GM23338 (cell line): ENCODE measurements around the gene CAPN10. TPM values are rescaled to one million over a fixed set of nuclear protein-coding genes. Genes with fewer than 3 reads are reported as not detected.

Source experiments
- ATAC-seq: fragments of 200-7000 bp; cut with Tn5 transposase; 3 replicates; pipeline ENCODE4 v1.9.1; 2020
- DNase-seq: peaks from one replicate; pipeline ENCODE4 v3.0.0-alpha.2; 2015; ENCODE audit warnings: low spot score
- H2AFZ ChIP-seq: fragments of 200-600 bp; sonication (generic); 2 replicates; pipeline ENCODE4 v1.8.0; 2016; ENCODE audit warnings: antibody characterized with exemption, mild to moderate bottlenecking, moderate library complexity
- H3F3A ChIP-seq: fragments of 200-600 bp; sonication (generic); replicated peaks from 2 replicates; pipeline ENCODE4 v1.8.0; 2017; ENCODE audit warnings: antibody characterized with exemption, mixed run types, low read depth
- H3K27ac ChIP-seq: fragments of 200-600 bp; sonication (generic); 2 replicates; pipeline ENCODE4 v1.6.1; 2016; ENCODE audit warnings: low read depth
- H3K27me3 ChIP-seq: fragments of 200-600 bp; sonication (generic); 2 replicates; pipeline ENCODE4 v1.8.0; 2016; ENCODE audit warnings: mild to moderate bottlenecking, mixed run types, moderate library complexity; ENCODE audit not compliant: insufficient read depth
- H3K36me3 ChIP-seq: fragments of 200-600 bp; sonication (generic); 2 replicates; pipeline ENCODE4 v1.8.0; 2016; ENCODE audit warnings: mild to moderate bottlenecking; ENCODE audit not compliant: insufficient read depth
- H3K4me1 ChIP-seq: fragments of 200-600 bp; sonication (generic); 2 replicates; pipeline ENCODE4 v1.8.0; 2016; ENCODE audit warnings: mild to moderate bottlenecking, moderate library complexity; ENCODE audit not compliant: insufficient read depth
- H3K4me2 ChIP-seq: fragments of 200-600 bp; sonication (generic); 2 replicates; pipeline ENCODE4 v1.7.1; 2017; ENCODE audit warnings: mixed run types
- H3K4me3 ChIP-seq: fragments of 200-600 bp; sonication (generic); 2 replicates; pipeline ENCODE4 v1.6.1; 2016; ENCODE audit warnings: mixed run types
- H3K79me2 ChIP-seq: fragments of 200-600 bp; sonication (generic); replicated peaks from 2 replicates; pipeline ENCODE4 v1.8.0; 2017; ENCODE audit warnings: mild to moderate bottlenecking; ENCODE audit not compliant: insufficient read depth
- H3K9me2 ChIP-seq: fragments of 200-600 bp; sonication (generic); 2 replicates; pipeline ENCODE4 v1.8.0; 2017; ENCODE audit not compliant: insufficient read depth
- H4K20me1 ChIP-seq: fragments of 200-600 bp; sonication (generic); replicated peaks from 2 replicates; pipeline ENCODE4 v1.8.0; 2017; ENCODE audit warnings: mild to moderate bottlenecking; ENCODE audit not compliant: insufficient read depth
- H3K27ac Mint-ChIP-seq: 2 replicates; pipeline ENCODE4 v1.8.0; 2020; ENCODE audit warnings: inconsistent platforms, mild to moderate bottlenecking, moderate library complexity, mixed read lengths
- H3K27me3 Mint-ChIP-seq: 3 replicates; pipeline ENCODE4 v1.8.0; 2022; ENCODE audit warnings: low read depth, mild to moderate bottlenecking, moderate library complexity, mixed read lengths, inconsistent platforms; ENCODE audit not compliant: insufficient read depth, poor library complexity
- H3K36me3 Mint-ChIP-seq: 3 replicates; pipeline ENCODE4 v1.8.0; 2021; ENCODE audit warnings: low read depth, mild to moderate bottlenecking, inconsistent platforms, moderate library complexity, mixed read lengths
- H3K4me1 Mint-ChIP-seq: 3 replicates; pipeline ENCODE4 v1.8.0; 2020; ENCODE audit warnings: mild to moderate bottlenecking, inconsistent platforms, mixed read lengths
- H3K4me3 Mint-ChIP-seq: 3 replicates; pipeline ENCODE4 v1.8.0; 2021; ENCODE audit warnings: moderate library complexity, mild to moderate bottlenecking, inconsistent platforms, mixed read lengths
- H3K9me3 Mint-ChIP-seq: 3 replicates; pipeline ENCODE4 v1.8.0; 2020; ENCODE audit warnings: moderate library complexity, mild to moderate bottlenecking, inconsistent platforms, mixed read lengths
- CREB1 ChIP-seq: fragments of 250-450 bp; sonication (Bioruptor Pico); IDR thresholded peaks from 2 replicates; pipeline ENCODE4 v1.5.0; 2020; ENCODE audit warnings: low read depth, mild to moderate bottlenecking, moderate library complexity
- CTCF ChIP-seq, 2 experiments: fragments of 200-600 bp in 1 of 2; sonication (generic) in 1 of 2; conservative IDR thresholded peaks; 2 replicates each; pipeline versions ENCODE4 v1.5.1 to v1.6.1; 2016 to 2017; ENCODE audit warnings: antibody characterized with exemption in 2 of 2, low read depth in 2 of 2, mild to moderate bottlenecking in 2 of 2, moderate library complexity in 1 of 2
- ETS1 ChIP-seq: IDR thresholded peaks from 2 replicates; pipeline ENCODE4 v1.6.1; 2016; ENCODE audit warnings: antibody characterized with exemption
- EZH2 ChIP-seq: fragments of 200-600 bp; sonication (generic); IDR thresholded peaks from one replicate; pipeline ENCODE4 v1.8.0; 2017; ENCODE audit warnings: antibody characterized with exemption, mild to moderate bottlenecking, low read depth; ENCODE audit not compliant: unreplicated experiment
- EZH2phosphoT487 ChIP-seq: fragments of 200-600 bp; sonication (generic); IDR thresholded peaks from one replicate; pipeline ENCODE4 v1.8.1; 2018; ENCODE audit warnings: antibody characterized with exemption; ENCODE audit not compliant: unreplicated experiment
- JUNB ChIP-seq: IDR thresholded peaks from one replicate; pipeline ENCODE4 v1.6.1; 2016; ENCODE audit warnings: antibody characterized with exemption; ENCODE audit not compliant: unreplicated experiment
- NANOG ChIP-seq: IDR thresholded peaks from 2 replicates; pipeline ENCODE4 v1.6.1; 2016; ENCODE audit warnings: antibody characterized with exemption, borderline replicate concordance
- POLR2AphosphoS5 ChIP-seq: IDR thresholded peaks from 2 replicates; pipeline ENCODE4 v1.6.1; 2016; ENCODE audit warnings: antibody characterized with exemption, low read depth
- REST ChIP-seq: IDR thresholded peaks from one replicate; pipeline ENCODE4 v1.6.1; 2018; ENCODE audit warnings: antibody characterized with exemption; ENCODE audit not compliant: unreplicated experiment
- STAT1 ChIP-seq: IDR thresholded peaks from one replicate; pipeline ENCODE4 v1.6.1; 2016; ENCODE audit warnings: antibody characterized with exemption; ENCODE audit not compliant: unreplicated experiment
- ZNF114 ChIP-seq: fragments of 250-450 bp; sonication (Bioruptor Pico); IDR thresholded peaks from 2 replicates; pipeline ENCODE4 v1.5.0; 2020; ENCODE audit warnings: mild to moderate bottlenecking, moderate library complexity
- ZNF331 ChIP-seq: fragments of 250-450 bp; sonication (Bioruptor Pico); IDR thresholded peaks from 2 replicates; pipeline ENCODE4 v1.5.0; 2020; ENCODE audit warnings: low read depth, mild to moderate bottlenecking, moderate library complexity
- polyA plus RNA-seq: library from polyadenylated mRNA; unstranded; fragments of >200 nt; fragmentation: Nextera tagmentation; extraction: Ambion mirVana; gene quantifications from 2 replicates; pipeline ENCODE4 v1.2.1, GENCODE V29; 2016
- total RNA-seq: library from RNA; depleted of rRNA; stranded (reverse); fragments of >200 nt; shearing (Covaris generic); gene quantifications from 2 replicates; pipeline ENCODE4 v1.2.3, GENCODE V29; 2014
- TF ChIP-seq, protein P1 (sequence below): fragments of 250-450 bp; sonication (Bioruptor Pico); IDR thresholded peaks from 2 replicates; pipeline ENCODE4 v1.5.0; 2020; ENCODE audit warnings: mild to moderate bottlenecking, moderate library complexity

CAPN10 gene
- total and polyA plus RNA-seq, 2 experiments from 2014 or later = 30.2 to 59.8 TPM

GRCh38 chr2:240583774-240584173, 2.8 kb upstream of the CAPN10 start:
- Mint-ChIP-seq H3K27me3 (peaks cover 29% of the 10 kb centered on the region), H3K27ac (no peak overlapping the region), H3K4me1 (peaks cover 42% of the 10 kb centered on the region), H3K9me3 (no peaks in the 10 kb centered on the region), H3K36me3 (peaks cover 3% of the 10 kb centered on the region; the same call in 2 of the 3 replicates), H3K4me3 (no peak overlapping the region)
- Histone ChIP-seq H3F3A (0 out of 2 replicates have a peak, but pooled peaks cover 2% of the 10 kb centered on the region), H3K27ac (no peak overlapping the region), H3K36me3 (no peaks in the 10 kb centered on the region), H3K4me3 (no peak overlapping the region), H3K4me1 (peaks cover 20% of the 10 kb centered on the region), H3K27me3 (no peaks in the 10 kb centered on the region), H3K9me2 (no peaks in the 10 kb centered on the region), H4K20me1 (peaks cover 40% of the 10 kb centered on the region), H3K79me2 (peaks cover 68% of the 10 kb centered on the region), H3K4me2 (no peak overlapping the region), H2AFZ (no peak overlapping the region)
- TF ChIP-seq ZNF114 (CRISPR knock-in tag) = no peak
- TF ChIP-seq JUNB = no peak
- no peak for TF ChIP-seq EZH2phosphoT487
- no peak for TF ChIP-seq POLR2AphosphoS5
- TF ChIP-seq REST = no peak
- TF ChIP-seq, protein P1, sequence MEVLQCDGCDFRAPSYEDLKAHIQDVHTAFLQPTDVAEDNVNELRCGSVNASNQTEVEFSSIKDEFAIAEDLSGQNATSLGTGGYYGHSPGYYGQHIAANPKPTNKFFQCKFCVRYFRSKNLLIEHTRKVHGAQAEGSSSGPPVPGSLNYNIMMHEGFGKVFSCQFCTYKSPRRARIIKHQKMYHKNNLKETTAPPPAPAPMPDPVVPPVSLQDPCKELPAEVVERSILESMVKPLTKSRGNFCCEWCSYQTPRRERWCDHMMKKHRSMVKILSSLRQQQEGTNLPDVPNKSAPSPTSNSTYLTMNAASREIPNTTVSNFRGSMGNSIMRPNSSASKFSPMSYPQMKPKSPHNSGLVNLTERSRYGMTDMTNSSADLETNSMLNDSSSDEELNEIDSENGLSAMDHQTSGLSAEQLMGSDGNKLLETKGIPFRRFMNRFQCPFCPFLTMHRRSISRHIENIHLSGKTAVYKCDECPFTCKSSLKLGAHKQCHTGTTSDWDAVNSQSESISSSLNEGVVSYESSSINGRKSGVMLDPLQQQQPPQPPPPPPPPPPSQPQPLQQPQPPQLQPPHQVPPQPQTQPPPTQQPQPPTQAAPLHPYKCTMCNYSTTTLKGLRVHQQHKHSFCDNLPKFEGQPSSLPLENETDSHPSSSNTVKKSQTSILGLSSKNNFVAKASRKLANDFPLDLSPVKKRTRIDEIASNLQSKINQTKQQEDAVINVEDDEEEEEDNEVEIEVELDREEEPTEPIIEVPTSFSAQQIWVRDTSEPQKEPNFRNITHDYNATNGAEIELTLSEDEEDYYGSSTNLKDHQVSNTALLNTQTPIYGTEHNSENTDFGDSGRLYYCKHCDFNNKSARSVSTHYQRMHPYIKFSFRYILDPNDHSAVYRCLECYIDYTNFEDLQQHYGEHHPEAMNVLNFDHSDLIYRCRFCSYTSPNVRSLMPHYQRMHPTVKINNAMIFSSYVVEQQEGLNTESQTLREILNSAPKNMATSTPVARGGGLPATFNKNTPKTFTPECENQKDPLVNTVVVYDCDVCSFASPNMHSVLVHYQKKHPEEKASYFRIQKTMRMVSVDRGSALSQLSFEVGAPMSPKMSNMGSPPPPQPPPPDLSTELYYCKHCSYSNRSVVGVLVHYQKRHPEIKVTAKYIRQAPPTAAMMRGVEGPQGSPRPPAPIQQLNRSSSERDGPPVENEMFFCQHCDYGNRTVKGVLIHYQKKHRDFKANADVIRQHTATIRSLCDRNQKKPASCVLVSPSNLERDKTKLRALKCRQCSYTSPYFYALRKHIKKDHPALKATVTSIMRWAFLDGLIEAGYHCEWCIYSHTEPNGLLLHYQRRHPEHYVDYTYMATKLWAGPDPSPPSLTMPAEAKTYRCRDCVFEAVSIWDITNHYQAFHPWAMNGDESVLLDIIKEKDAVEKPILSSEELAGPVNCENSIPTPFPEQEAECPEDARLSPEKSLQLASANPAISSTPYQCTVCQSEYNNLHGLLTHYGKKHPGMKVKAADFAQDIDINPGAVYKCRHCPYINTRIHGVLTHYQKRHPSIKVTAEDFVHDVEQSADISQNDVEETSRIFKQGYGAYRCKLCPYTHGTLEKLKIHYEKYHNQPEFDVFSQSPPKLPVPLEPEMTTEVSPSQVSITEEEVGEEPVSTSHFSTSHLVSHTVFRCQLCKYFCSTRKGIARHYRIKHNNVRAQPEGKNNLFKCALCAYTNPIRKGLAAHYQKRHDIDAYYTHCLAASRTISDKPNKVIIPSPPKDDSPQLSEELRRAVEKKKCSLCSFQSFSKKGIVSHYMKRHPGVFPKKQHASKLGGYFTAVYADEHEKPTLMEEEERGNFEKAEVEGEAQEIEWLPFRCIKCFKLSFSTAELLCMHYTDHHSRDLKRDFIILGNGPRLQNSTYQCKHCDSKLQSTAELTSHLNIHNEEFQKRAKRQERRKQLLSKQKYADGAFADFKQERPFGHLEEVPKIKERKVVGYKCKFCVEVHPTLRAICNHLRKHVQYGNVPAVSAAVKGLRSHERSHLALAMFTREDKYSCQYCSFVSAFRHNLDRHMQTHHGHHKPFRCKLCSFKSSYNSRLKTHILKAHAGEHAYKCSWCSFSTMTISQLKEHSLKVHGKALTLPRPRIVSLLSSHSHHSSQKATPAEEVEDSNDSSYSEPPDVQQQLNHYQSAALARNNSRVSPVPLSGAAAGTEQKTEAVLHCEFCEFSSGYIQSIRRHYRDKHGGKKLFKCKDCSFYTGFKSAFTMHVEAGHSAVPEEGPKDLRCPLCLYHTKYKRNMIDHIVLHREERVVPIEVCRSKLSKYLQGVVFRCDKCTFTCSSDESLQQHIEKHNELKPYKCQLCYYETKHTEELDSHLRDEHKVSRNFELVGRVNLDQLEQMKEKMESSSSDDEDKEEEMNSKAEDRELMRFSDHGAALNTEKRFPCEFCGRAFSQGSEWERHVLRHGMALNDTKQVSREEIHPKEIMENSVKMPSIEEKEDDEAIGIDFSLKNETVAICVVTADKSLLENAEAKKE (CRISPR knock-in tag) = no peak
- no peak for TF ChIP-seq CREB1 (CRISPR knock-in tag)
- no peak for TF ChIP-seq NANOG
- TF ChIP-seq CTCF (conservative IDR thresholded peaks at IDR 0.05; ENCODE audit: low read depth in 2 of 2) = no peak
- TF ChIP-seq ETS1 = no peak
- TF ChIP-seq STAT1 = no peak
- no peak for TF ChIP-seq EZH2
- TF ChIP-seq ZNF331 (CRISPR knock-in tag) = no peak
- no peak for DNase-seq
- no peak for ATAC-seq
